NCI-H446 (cell line): ENCODE measurements around the gene PAXX.
"Not testable (repeated sequence)": the region's sequence is repeated elsewhere in the genome, so short reads cannot be mapped to it uniquely, and the experiment has no call there.

Source experiments
- DNase-seq, 2 experiments: peaks; one replicate each; lab custom pipeline; 2025; lab: John Stamatoyannopoulos, UW

The PAXX gene

GRCh38 chr9:136983167-136983566 lies 9.1 kb upstream of the PAXX start:
- DNase-seq: no peak

GRCh38 chr9:136983656-136984314 lies 8.4 kb upstream of the PAXX start:
- no peak for DNase-seq

GRCh38 chr9:136984464-136985026 lies 7.7 kb upstream of the PAXX start:
- no peak for DNase-seq

GRCh38 chr9:136985027-136985602 lies 7.1 kb upstream of the PAXX start:
- no peak for DNase-seq

GRCh38 chr9:136985853-136986252 lies 6.4 kb upstream of the PAXX start:
- no peak for DNase-seq

- DNase-seq: no peak
These were observed 3.4 kb upstream of the PAXX start for GRCh38 chr9:136988872-136989271.

GRCh38 chr9:136990242-136990911 lies 1.8 kb upstream of the PAXX start:
- no peak for DNase-seq

- DNase-seq: no peak
These were observed 672 bp downstream of the PAXX start for GRCh38 chr9:136992819-136993369.

- DNase-seq: no peak
These were observed 2.1 kb downstream of the PAXX start for GRCh38 chr9:136994180-136994887.

GRCh38 chr9:136994888-136995230 lies 2.6 kb downstream of the PAXX start:
- DNase-seq: no peak

- no peak for DNase-seq
These were observed 3.1 kb downstream of the PAXX start for GRCh38 chr9:136995362-136995761.

GRCh38 chr9:136995772-136996311 lies 3.6 kb downstream of the PAXX start:
- peak in 1 of 2 experiments; percentile 30 for DNase-seq

GRCh38 chr9:136996361-136997292 lies 4.4 kb downstream of the PAXX start, which contains the start of gene CLIC3:
Gene CLIC3, minus strand, starts transcription at chr9:136996568. Its CDS starts 25 bp downstream, at chr9:136996543.
- DNase-seq: no peak

- DNase-seq: no peak
These were observed 5.1 kb downstream of the PAXX start for GRCh38 chr9:136997371-136997770.

GRCh38 chr9:136997830-136998234 lies 5.6 kb downstream of the PAXX start:
- no peak for DNase-seq

GRCh38 chr9:137000177-137000930 lies 8.1 kb downstream of the PAXX start:
- no peak for DNase-seq

GRCh38 chr9:137001857-137002645 lies 9.8 kb downstream of the PAXX start:
- no peak for DNase-seq

GRCh38 chr9:137002646-137003041 lies 10.4 kb downstream of the PAXX start:
- DNase-seq: no peak

GRCh38 chr9:137004285-137004684 lies 12.1 kb downstream of the PAXX start:
- DNase-seq: not testable (repeated sequence)
